B cell (primary cell): Measurements from ENCODE around the gene RUVBL2. TPM values are rescaled to one million over a fixed set of nuclear protein-coding genes. Genes with fewer than 3 reads are reported as not detected.
"Not testable (repeated sequence)": the region's sequence is repeated elsewhere in the genome, so short reads cannot be mapped to it uniquely, and the experiment has no call there.

Experiments
- ATAC-seq: fragments of 200-7000 bp; cut with Tn5 transposase; one replicate; pipeline ENCODE4 v1.10.0; 2021; ENCODE audit warnings: low read depth, mild to moderate bottlenecking, moderate number of reproducible peaks, moderate library complexity
- CTCF ChIA-PET: fragments of 350-600 bp; sonication (Branson Sonifier 250); formaldehyde crosslinking; loops from one replicate; lab custom pipeline; 2021; ENCODE audit warnings: antibody characterized with exemption, inconsistent platforms; lab: Charles Lee
- POLR2A ChIA-PET: fragments of 350-600 bp; sonication (Branson Sonifier 250); formaldehyde crosslinking; loops from one replicate; lab custom pipeline; 2021; ENCODE audit warnings: antibody characterized with exemption; lab: Charles Lee
- DNase-seq: peaks from one replicate; pipeline ENCODE4 v3.0.0; 2013
- H2AFZ ChIP-seq: 2 replicates; pipeline ENCODE4 v1.6.1; 2012; ENCODE audit warnings: mild to moderate bottlenecking, low read depth, low read length; ENCODE audit not compliant: insufficient read depth, poor library complexity, severe bottlenecking
- H3K27ac ChIP-seq, 2 donors: 1 replicate in 1 of 2; 2 replicates in 1 of 2; pipeline ENCODE4 v1.5.1; 2012 to 2013; ENCODE audit warnings: low read length in 2 of 2, mild to moderate bottlenecking in 2 of 2, moderate library complexity in 1 of 2
- H3K27me3 ChIP-seq, 4 experiments: fragments of 200-600 bp in 1 of 4; sonication (generic) in 1 of 4; replicated peaks in 1 of 4; 1 replicate in 2 of 4; 2 replicates in 2 of 4; pipeline versions ENCODE4 v1.6.1 to v1.7.0; 2013 to 2016; ENCODE audit warnings: low read length in 3 of 4, mild to moderate bottlenecking in 2 of 4, mixed read lengths in 1 of 4, moderate library complexity in 1 of 4; ENCODE audit not compliant: insufficient read depth in 4 of 4, control insufficient read depth in 3 of 4; ENCODE audit errors: control extremely low read depth in 1 of 4
- H3K36me3 ChIP-seq, 2 experiments: replicated peaks in 1 of 2; 1 replicate in 1 of 2; 2 replicates in 1 of 2; pipeline versions ENCODE4 v1.6.1 to v1.7.1; 2013; ENCODE audit warnings: low read length in 1 of 2; ENCODE audit not compliant: insufficient read depth in 2 of 2, control insufficient read depth in 1 of 2; ENCODE audit errors: control extremely low read depth in 1 of 2, extremely low read depth in 1 of 2
- H3K4me1 ChIP-seq, 2 donors: fragments of 200-600 bp in 1 of 2; sonication (generic) in 1 of 2; 1 replicate in 1 of 2; 2 replicates in 1 of 2; pipeline versions ENCODE4 v1.5.1 to v1.6.1; 2013 to 2017; ENCODE audit warnings: low read length in 2 of 2; ENCODE audit not compliant: control insufficient read depth in 2 of 2, insufficient read depth in 2 of 2
- H3K4me2 ChIP-seq: replicated peaks from 2 replicates; pipeline ENCODE3; 2012; ENCODE audit warnings: mild to moderate bottlenecking, low read depth, low read length; ENCODE audit not compliant: poor library complexity, severe bottlenecking
- H3K4me3 ChIP-seq, 5 experiments: fragments of 200-600 bp in 1 of 5; sonication (generic) in 1 of 5; 1 replicate in 3 of 5; 2 replicates in 2 of 5; pipeline versions ENCODE4 v1.5.1 to v1.7.0; 2011 to 2016; ENCODE audit warnings: low read length in 4 of 5, mild to moderate bottlenecking in 4 of 5, low read depth in 2 of 5, control low read depth in 1 of 5, moderate library complexity in 1 of 5; ENCODE audit not compliant: insufficient read depth in 1 of 5; ENCODE audit errors: control extremely low read depth in 1 of 5, extremely low read depth in 1 of 5
- H3K79me2 ChIP-seq: fragments of 200-600 bp; sonication (generic); one replicate; pipeline ENCODE4 v1.6.0; 2016; ENCODE audit warnings: low read length; ENCODE audit not compliant: control insufficient read depth, insufficient read depth
- H3K9ac ChIP-seq: fragments of 200-600 bp; sonication (generic); 2 replicates; pipeline ENCODE4 v1.6.1; 2017; ENCODE audit warnings: mild to moderate bottlenecking, low read length, moderate library complexity
- H3K9me3 ChIP-seq, 3 donors: one replicate each; pipeline versions ENCODE4 v1.6.1 to v1.7.1; 2013; ENCODE audit warnings: low read length in 2 of 3; ENCODE audit not compliant: control insufficient read depth in 2 of 3, insufficient read depth in 1 of 3; ENCODE audit errors: control extremely low read depth in 1 of 3
- H4K20me1 ChIP-seq: 2 replicates; pipeline ENCODE4 v1.6.0; 2012; ENCODE audit warnings: mild to moderate bottlenecking, low read length; ENCODE audit not compliant: insufficient read depth, control insufficient read depth, poor library complexity, severe bottlenecking
- H3K27ac Mint-ChIP-seq: one replicate; pipeline ENCODE4 v1.8.0; 2021; ENCODE audit warnings: mixed read lengths
- H3K27me3 Mint-ChIP-seq: one replicate; pipeline ENCODE4 v1.8.0; 2021; ENCODE audit warnings: mixed read lengths
- H3K4me1 Mint-ChIP-seq: one replicate; pipeline ENCODE4 v1.8.0; 2021; ENCODE audit warnings: mixed read lengths
- H3K4me3 Mint-ChIP-seq: one replicate; pipeline ENCODE4 v1.8.0; 2021; ENCODE audit warnings: mixed read lengths
- H3K9me3 Mint-ChIP-seq: one replicate; pipeline ENCODE4 v1.8.0; 2022; ENCODE audit warnings: mixed read lengths; ENCODE audit not compliant: insufficient read depth
- WGBS: methylation state at CpG from one replicate; pipeline ENCODE4 v1.1.5; 2013; ENCODE audit warnings: missing lambda C conversion rate; ENCODE audit not compliant: insufficient coverage; 5-methylcytosine and 5-hydroxymethylcytosine counted together
- intact Hi-C: fragments of 100-400 bp; cut with micrococcal nuclease; formaldehyde crosslinking; loops from one replicate; pipeline ENCODE4 v1.10.0; 2022
- polyA plus RNA-seq: library from polyadenylated mRNA; depleted of rRNA; stranded (reverse); fragments of >200 nt; gene quantifications from 2 replicates; pipeline ENCODE4 v1.2.3, GENCODE V29; 2012
- total RNA-seq, 2 donors: library from RNA; stranded (reverse); fragments of 120-200 nt in 1 of 2; gene quantifications; 1 replicate in 1 of 2; 2 replicates in 1 of 2; pipeline versions ENCODE4 v1.2.3 to v1.2.4, GENCODE V29; 2013 to 2022

The RUVBL2 gene
- total and polyA plus RNA-seq, 2 donors (not counting 1 experiment from before 2014, with no cell fraction given) = 36.1 to 57.4 TPM

DNA sequence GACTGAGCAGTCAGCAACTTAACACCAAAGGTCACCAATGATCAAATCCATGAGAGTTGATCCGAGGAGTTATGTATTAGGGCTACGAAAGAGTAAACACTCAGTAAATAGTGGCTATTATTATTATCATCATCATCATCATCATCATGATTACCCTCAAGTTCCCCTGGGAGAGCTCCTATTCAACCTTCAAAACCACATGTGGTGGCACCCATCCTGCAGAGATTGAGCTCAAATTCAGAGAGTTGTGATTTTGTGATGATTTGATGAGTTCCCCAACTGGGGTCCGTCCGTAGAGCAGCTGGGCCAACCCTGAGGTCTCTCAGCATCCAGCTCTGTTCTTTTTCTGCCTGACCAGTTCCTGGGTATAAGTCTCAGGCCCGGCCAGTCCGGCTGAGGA, 31.4 kb downstream of the RUVBL2 start:
- H3K27me3 Mint-ChIP-seq, H2AFZ ChIP-seq, H3K9me3 Mint-ChIP-seq, ATAC-seq, H3K9me3 ChIP-seq, H4K20me1 ChIP-seq, H3K9ac ChIP-seq, POLR2A ChIA-PET, H3K36me3 ChIP-seq, H3K27ac Mint-ChIP-seq, CTCF ChIA-PET, intact Hi-C loops, H3K4me3 Mint-ChIP-seq, DNase-seq, H3K27ac ChIP-seq, H3K4me2 ChIP-seq, H3K4me3 ChIP-seq, H3K27me3 ChIP-seq, H3K79me2 ChIP-seq: not testable (repeated sequence)
- WGBS = no CpG with 5 or more reads among the region's 6 CpGs
- H3K4me1 ChIP-seq = peaks cover 10 to 13% of the 10 kb centered on the region in 2 donors
- H3K4me1 Mint-ChIP-seq = peaks cover 15% of the 10 kb centered on the region

DNA sequence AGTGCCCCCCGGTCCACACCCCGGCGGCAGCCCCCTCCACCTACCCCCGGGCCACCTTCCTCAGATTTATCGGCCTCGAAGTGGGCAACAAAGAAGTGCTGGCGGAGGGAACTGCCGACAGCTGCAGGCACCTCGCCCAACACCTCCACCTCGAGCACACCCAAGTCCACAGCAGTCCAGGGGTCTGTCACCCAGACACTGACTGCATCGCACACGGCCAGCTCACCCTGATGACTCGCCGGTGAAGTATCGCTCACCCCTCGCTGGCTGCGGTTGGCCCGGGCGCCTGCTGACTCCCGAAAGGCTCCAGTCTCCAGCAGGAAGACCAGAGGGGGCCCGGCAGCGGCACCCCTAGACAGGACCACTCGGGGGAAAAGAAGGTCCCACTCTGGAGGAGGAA, 31.9 kb downstream of the RUVBL2 start:
- intact Hi-C loops, H3K27ac Mint-ChIP-seq, H3K27me3 Mint-ChIP-seq, H3K4me2 ChIP-seq, ATAC-seq, H4K20me1 ChIP-seq, H3K4me3 Mint-ChIP-seq, H3K9me3 Mint-ChIP-seq, H3K9me3 ChIP-seq, H3K9ac ChIP-seq, H3K4me1 ChIP-seq, H3K36me3 ChIP-seq, POLR2A ChIA-PET, DNase-seq, H3K79me2 ChIP-seq, H2AFZ ChIP-seq, CTCF ChIA-PET, H3K4me3 ChIP-seq, H3K27me3 ChIP-seq, H3K27ac ChIP-seq: not testable (repeated sequence)
- WGBS = 91% methylated on average over 19 of the region's 23 CpGs
- peaks cover 10% of the 10 kb centered on the region for H3K4me1 Mint-ChIP-seq

DNA sequence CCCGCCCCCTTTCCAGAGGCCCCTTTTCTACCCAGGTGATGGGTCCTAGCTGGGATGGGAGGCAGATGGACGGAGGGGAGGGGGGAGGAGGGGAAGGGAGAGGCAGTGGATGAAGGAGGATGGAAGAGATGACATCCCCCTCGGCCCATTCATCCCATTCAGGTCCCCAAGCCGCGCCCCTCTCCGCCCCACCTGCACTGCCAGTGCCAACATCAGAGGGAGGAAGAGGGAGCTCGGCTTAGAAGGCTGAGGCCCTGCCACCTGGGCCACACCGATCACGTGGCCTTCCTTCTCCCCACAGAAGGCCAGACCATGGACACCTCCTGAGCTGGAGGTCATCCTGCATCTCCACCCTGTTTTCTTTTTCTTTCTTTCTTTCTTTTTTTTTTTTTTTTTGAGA, 35.0 kb downstream of the RUVBL2 start:
- CTCF ChIA-PET = interaction anchor here (1.5 kb wide), 1 partner anchor 240 kb away, joined by 3 read pairs; no protein-coding TSS in a partner anchor

DNA sequence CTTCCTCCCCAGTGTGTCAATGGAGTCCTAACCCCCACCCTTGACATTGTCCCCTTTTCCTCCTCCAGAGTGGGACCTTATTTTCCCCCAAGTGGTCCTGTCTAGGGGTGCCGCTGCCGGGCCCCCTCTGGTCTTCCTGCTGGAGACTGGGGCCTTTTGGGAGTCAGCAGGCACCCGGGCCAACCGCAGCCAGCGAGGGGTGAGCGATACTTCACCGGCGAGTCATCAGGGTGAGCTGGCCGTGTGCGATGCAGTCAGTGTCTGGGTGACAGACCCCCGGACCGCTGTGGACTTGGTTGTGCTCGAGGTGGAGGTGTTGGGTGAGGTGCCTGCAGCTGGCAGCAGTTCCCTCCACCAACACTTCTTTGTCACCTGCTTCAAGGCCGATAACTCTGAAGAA, 36.1 kb downstream of the RUVBL2 start:
- H3K4me2 ChIP-seq, H3K9me3 ChIP-seq, H3K4me1 ChIP-seq, CTCF ChIA-PET, H3K27me3 Mint-ChIP-seq, intact Hi-C loops, H3K27me3 ChIP-seq, H3K27ac Mint-ChIP-seq, H3K27ac ChIP-seq, H3K79me2 ChIP-seq, H4K20me1 ChIP-seq, POLR2A ChIA-PET, H3K9ac ChIP-seq, H3K4me3 Mint-ChIP-seq, H3K4me3 ChIP-seq, H3K4me1 Mint-ChIP-seq, DNase-seq, H3K9me3 Mint-ChIP-seq, ATAC-seq, H2AFZ ChIP-seq, H3K36me3 ChIP-seq: not testable (repeated sequence)
- WGBS = 91% methylated on average over 11 of the region's 14 CpGs

More for the DNA sequence above, 35.0 kb downstream of the RUVBL2 start:
- POLR2A ChIA-PET, H3K79me2 ChIP-seq, intact Hi-C loops, H3K9me3 Mint-ChIP-seq, H3K27me3 ChIP-seq, H3K4me1 Mint-ChIP-seq, H3K4me3 Mint-ChIP-seq, DNase-seq, H3K27ac ChIP-seq, H3K27me3 Mint-ChIP-seq, H3K9me3 ChIP-seq, H3K4me3 ChIP-seq, ATAC-seq, H2AFZ ChIP-seq, H3K4me1 ChIP-seq, H3K36me3 ChIP-seq, H3K4me2 ChIP-seq, H3K27ac Mint-ChIP-seq, H4K20me1 ChIP-seq, H3K9ac ChIP-seq: not testable (repeated sequence)
- WGBS = no CpG with 5 or more reads among the region's 9 CpGs
